Ovary (tissue), 9 donors: ENCODE data around the gene GMEB2. TPM values are rescaled to one million over a fixed set of nuclear protein-coding genes. Genes with fewer than 3 reads are reported as not detected.

Experiments
- DNase-seq, 5 donors: peaks; one replicate each; pipeline ENCODE4 v3.0.0-alpha.2; 2019 to 2020
- H3K27ac ChIP-seq, 2 donors: fragments of 200-600 bp; one replicate each; pipeline versions ENCODE4 v1.5.1 to v1.8.0; 2019 to 2022
- H3K27me3 ChIP-seq: fragments of 200-600 bp; one replicate; pipeline ENCODE4 v1.8.0; 2022
- H3K36me3 ChIP-seq: fragments of 200-600 bp; sonication (generic); one replicate; pipeline ENCODE4 v1.5.1; 2019
- H3K4me1 ChIP-seq: one replicate; pipeline ENCODE4 v1.8.1; 2013; ENCODE audit warnings: mild to moderate bottlenecking, moderate library complexity; ENCODE audit not compliant: insufficient read depth
- H3K4me3 ChIP-seq: fragments of 200-600 bp; sonication (generic); one replicate; pipeline ENCODE4 v1.5.1; 2017
- H3K9me3 ChIP-seq, 2 donors: fragments of 200-600 bp in 1 of 2; sonication (generic) in 1 of 2; one replicate each; pipeline versions ENCODE4 v1.5.1 to v1.8.1; 2013 to 2019; ENCODE audit warnings: mild to moderate bottlenecking in 1 of 2, moderate library complexity in 1 of 2
- EP300 ChIP-seq: sonication (generic); formaldehyde crosslinking; IDR thresholded peaks from one replicate; pipeline ENCODE4 v1.6.1; 2017; ENCODE audit warnings: antibody characterized with exemption
- POLR2A ChIP-seq: fragments of 450-650 bp; IDR thresholded peaks from one replicate; pipeline ENCODE4 v1.6.1; 2017; ENCODE audit warnings: antibody characterized with exemption, mild to moderate bottlenecking, moderate library complexity
- WGBS, 3 donors: extraction: QIAGEN DNeasy Blood & Tissue Kit in 1 of 3; methylation state at CpG; one replicate each; pipeline versions ENCODE4 v1.1.5 to v1.1.7; 2013 to 2017; 5-methylcytosine and 5-hydroxymethylcytosine counted together
- intact Hi-C, 4 donors: fragments of 100-400 bp; cut with DNase I; formaldehyde crosslinking; loops; one replicate each; pipeline versions ENCODE4 v1.11.0 to v1.15.1; 2022 to 2023
- polyA plus RNA-seq, 2 donors: library from polyadenylated mRNA; stranded (reverse); fragments of 200-250 nt in 1 of 2; fragments of 350-450 nt in 1 of 2; fragmentation: Illumina TruSeq in 1 of 2; extraction: RNeasy Lipid Tissue Mini Kit (QIAGEN cat#74804) in 1 of 2; gene quantifications; one replicate each; pipeline ENCODE4 v1.2.3, GENCODE V29; 2013 to 2014
- total RNA-seq, 7 donors: library from RNA; depleted of rRNA in 2 of 7; stranded (reverse); fragments of >200 nt in 2 of 7; fragmentation: NEBNext Ultra II Directional in 3 of 7; extraction: Animal tissue kit (Norgen Biotek cat#: 25700) in 3 of 7; gene quantifications; one replicate each; pipeline versions ENCODE4 v1.1.0 to v1.2.4, GENCODE V29; 2016 to 2023
- TF ChIP-seq, protein P1 (sequence below), 3 donors: fragments of 450-650 bp in 2 of 3; fragments of 200-600 bp in 1 of 3; IDR thresholded peaks; one replicate each; pipeline versions ENCODE4 v1.5.1 to v1.8.0; 2016 to 2022; ENCODE audit warnings: antibody characterized with exemption in 3 of 3, mild to moderate bottlenecking in 1 of 3
- donor health status: DM: no; HTN: no; CAD: no; lungs with moderate emphysema.
- donor health status: DM: no; HTN: no; CAD: no.
- donor health status: Bipolar disorder and iron deficiency.
- donor health status: DM: yes; HTN: yes; CAD: no.
- donor health status: DM: no; HTN: no; CAD: no.
- donor health status: DM: yes; HTN: yes; CAD: no.

The GMEB2 gene
- total and polyA plus RNA-seq, 9 donors, result 4.1 to 14.7 (median 9.7) TPM

DNA sequence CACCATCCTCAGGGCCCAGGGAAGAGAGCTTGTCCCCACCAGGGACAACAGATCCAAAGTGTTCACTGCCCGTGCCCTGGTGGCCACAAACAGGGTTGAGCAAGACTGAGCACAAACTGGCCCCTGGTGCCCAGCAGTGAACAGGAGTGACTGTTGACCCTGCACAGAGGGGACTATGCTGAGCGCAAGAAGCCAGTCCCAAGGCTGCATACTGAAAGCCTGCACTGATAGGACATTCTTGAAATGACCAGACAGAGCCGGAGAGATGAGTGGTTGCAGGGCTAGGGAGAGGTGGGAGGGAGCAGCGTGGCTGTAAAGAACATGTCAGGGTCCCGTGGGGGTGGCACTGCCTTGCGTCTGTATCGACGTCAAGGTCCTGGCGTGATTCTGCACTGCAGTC lies 75.8 kb downstream of the GMEB2 start:
- WGBS, 3 donors, result 24 to 25% (median 25%) methylated on average over 9 of the region's 9 CpGs
- H3K9me3 ChIP-seq, result no peaks in the 10 kb centered on the region
- H3K27ac ChIP-seq, result no peak overlapping the region
- DNase-seq, result no peak
- no peaks in the 10 kb centered on the region for H3K27me3 ChIP-seq
- TF ChIP-seq POLR2A (no peak), EP300 (no peak)
- TF ChIP-seq, protein P1, sequence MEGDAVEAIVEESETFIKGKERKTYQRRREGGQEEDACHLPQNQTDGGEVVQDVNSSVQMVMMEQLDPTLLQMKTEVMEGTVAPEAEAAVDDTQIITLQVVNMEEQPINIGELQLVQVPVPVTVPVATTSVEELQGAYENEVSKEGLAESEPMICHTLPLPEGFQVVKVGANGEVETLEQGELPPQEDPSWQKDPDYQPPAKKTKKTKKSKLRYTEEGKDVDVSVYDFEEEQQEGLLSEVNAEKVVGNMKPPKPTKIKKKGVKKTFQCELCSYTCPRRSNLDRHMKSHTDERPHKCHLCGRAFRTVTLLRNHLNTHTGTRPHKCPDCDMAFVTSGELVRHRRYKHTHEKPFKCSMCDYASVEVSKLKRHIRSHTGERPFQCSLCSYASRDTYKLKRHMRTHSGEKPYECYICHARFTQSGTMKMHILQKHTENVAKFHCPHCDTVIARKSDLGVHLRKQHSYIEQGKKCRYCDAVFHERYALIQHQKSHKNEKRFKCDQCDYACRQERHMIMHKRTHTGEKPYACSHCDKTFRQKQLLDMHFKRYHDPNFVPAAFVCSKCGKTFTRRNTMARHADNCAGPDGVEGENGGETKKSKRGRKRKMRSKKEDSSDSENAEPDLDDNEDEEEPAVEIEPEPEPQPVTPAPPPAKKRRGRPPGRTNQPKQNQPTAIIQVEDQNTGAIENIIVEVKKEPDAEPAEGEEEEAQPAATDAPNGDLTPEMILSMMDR (IDR thresholded peaks at IDR 0.05), result no peak
- H3K4me3 ChIP-seq, result no peak overlapping the region
- H3K4me1 ChIP-seq, result peaks cover 1% of the 10 kb centered on the region
- H3K36me3 ChIP-seq, result no peaks in the 10 kb centered on the region
- intact Hi-C loops, result loop anchor here in 1 of 4 donors (10.0 kb wide), 1 partner anchor 334 kb away; no protein-coding TSS in a partner anchor

DNA sequence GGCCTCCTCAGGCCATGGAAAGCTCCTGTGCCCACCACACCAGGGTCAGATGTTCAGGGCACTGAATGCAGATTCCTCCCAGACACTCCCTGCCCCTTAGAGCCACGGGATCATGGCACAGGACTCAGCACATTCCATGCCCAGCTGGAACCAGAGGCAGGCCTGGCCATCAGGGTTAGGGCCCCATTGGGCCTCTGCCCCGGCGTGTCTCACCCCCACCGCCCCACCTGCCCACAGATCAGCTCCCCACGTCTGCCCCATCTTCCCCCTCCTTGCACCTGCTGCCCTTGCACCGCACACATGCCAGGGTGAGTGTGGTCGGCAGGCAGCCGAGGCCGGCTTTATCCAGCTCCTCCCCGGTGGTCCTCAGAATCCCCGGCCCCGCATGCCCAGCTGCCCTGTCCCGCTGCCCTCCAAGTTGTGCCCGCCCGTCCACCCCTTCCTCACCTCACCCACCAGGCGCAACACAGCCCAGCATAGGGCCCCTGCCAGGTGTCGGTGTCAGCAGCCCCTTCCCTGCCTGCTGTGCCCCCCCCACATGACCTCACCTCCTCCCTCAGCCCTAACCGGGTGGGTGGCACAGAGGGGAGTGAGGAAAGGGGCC lies 77.1 kb downstream of the GMEB2 start:
- TF ChIP-seq POLR2A, result no peak
- TF ChIP-seq, protein P1 (IDR thresholded peaks at IDR 0.05), result no peak
- no peak for TF ChIP-seq EP300
- H3K4me1 ChIP-seq, result peaks cover 1% of the 10 kb centered on the region
- H3K4me3 ChIP-seq, result no peak overlapping the region
- H3K9me3 ChIP-seq, result no peaks in the 10 kb centered on the region
- WGBS, 3 donors, result 73 to 86% (median 82%) methylated on average over 15 to 18 of the region's 18 CpGs
- DNase-seq, result no peak
- H3K36me3 ChIP-seq, result no peaks in the 10 kb centered on the region
- no peak overlapping the region for H3K27ac ChIP-seq
- no peaks in the 10 kb centered on the region for H3K27me3 ChIP-seq
- intact Hi-C loops, result loop anchor here in 1 of 4 donors (10.0 kb wide), 1 partner anchor 335 kb away; no protein-coding TSS in a partner anchor

DNA sequence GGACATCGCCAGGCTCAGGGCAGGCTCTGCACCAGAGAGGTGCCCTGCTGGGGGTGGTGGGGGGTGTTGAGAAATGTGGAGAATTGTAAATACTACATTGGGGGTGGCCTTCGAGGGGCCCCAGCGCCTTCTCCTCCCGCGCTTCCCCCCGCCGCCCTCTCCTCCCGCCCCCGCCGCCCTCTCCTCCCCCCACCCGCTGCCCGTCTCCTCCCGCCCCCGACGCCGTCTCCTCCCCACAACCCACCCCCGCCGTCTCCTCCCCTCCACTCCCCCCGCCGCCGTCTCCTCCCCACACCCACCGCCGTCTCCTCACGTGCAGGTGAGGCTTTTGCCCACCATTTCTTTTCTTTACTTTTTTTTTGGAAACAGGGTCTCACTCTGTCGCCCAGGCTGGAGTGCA lies 77.9 kb downstream of the GMEB2 start:
- H3K9me3 ChIP-seq, result no peaks in the 10 kb centered on the region
- no peaks in the 10 kb centered on the region for H3K36me3 ChIP-seq
- no peaks in the 10 kb centered on the region for H3K4me1 ChIP-seq
- TF ChIP-seq, protein P1 (IDR thresholded peaks at IDR 0.05), result no peak
- no peak for TF ChIP-seq EP300
- no peak for TF ChIP-seq POLR2A
- DNase-seq, result no peak
- H3K27me3 ChIP-seq, result no peaks in the 10 kb centered on the region
- WGBS, 3 donors, result 6 to 12% (median 8%) methylated on average over 11 to 25 of the region's 25 CpGs
- H3K4me3 ChIP-seq, result no peak overlapping the region
- no peak overlapping the region for H3K27ac ChIP-seq
- intact Hi-C loops, result no loop called here

DNA sequence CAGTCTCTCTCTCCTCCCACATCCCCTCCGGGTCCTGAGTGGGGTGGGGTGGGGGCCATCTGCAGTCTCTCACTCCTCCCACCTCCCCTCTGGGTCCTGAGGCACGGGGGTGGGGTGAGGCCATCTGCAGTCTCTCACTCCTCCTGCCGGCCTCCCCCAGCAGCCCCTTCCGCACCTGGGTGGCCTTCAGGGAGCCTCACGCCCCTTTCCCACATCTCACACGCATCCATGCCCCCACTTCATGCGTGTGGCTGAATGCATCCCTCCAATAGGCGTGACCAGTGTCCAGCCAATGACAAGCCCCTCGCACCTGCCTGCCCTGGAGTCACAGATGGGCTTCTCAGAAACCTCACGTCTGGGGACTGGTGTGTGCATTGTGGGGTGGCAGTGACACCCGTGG lies 78.4 kb downstream of the GMEB2 start:
- WGBS, 3 donors, result 7 to 21% (median 17%) methylated on average over 9 to 11 of the region's 11 CpGs
- Histone ChIP-seq H3K36me3 (no peaks in the 10 kb centered on the region), H3K27ac (no peak overlapping the region), H3K4me1 (no peaks in the 10 kb centered on the region), H3K27me3 (no peaks in the 10 kb centered on the region), H3K9me3 (no peaks in the 10 kb centered on the region), H3K4me3 (no peak overlapping the region)
- TF ChIP-seq EP300, result no peak
- no peak for TF ChIP-seq POLR2A
- TF ChIP-seq, protein P1 (IDR thresholded peaks at IDR 0.05), result no peak
- intact Hi-C loops, result no loop called here
- DNase-seq, result no peak
